Mammary epithelial cell (primary cell): ENCODE results near the gene UBASH3A.

Experiments used
- CTCF ChIP-seq, 2 donors: IDR thresholded peaks in 1 of 2; conservative IDR thresholded peaks in 1 of 2; 2 replicates each; pipeline ENCODE4 v1.5.1; 2011 to 2012; ENCODE audit warnings: inconsistent platforms in 2 of 2, low read length in 2 of 2, mild to moderate bottlenecking in 2 of 2, control low read depth in 1 of 2, low read depth in 1 of 2; ENCODE audit not compliant: insufficient read depth in 1 of 2; ENCODE audit errors: extremely low read depth in 1 of 2
- EZH2 ChIP-seq: IDR thresholded peaks from 2 replicates; pipeline ENCODE4 v1.6.1; 2012; ENCODE audit warnings: low read length, inconsistent platforms, borderline replicate concordance

GRCh38 chr21:42378418-42378817 lies 25.3 kb upstream of the UBASH3A start:
- TF ChIP-seq CTCF (conservative IDR thresholded peaks at IDR 0.05 in 1 of 2, IDR thresholded peaks at IDR 0.05 in 1 of 2; ENCODE audit: extremely low read depth in 1 of 2, insufficient read depth in 1 of 2, low read depth in 1 of 2, low read length in 2 of 2) (no peak), EZH2 (no peak)
